Endothelial cell (in vitro differentiated cells): Measurements from ENCODE around the gene MYLIP. TPM values are rescaled to one million over a fixed set of nuclear protein-coding genes. Genes with fewer than 3 reads are reported as not detected.

ENCODE experiments used
- DNase-seq: peaks from one replicate; pipeline ENCODE4 v3.0.0; 2021; ENCODE audit warnings: low spot score
- H3K27ac Mint-ChIP-seq: one replicate; pipeline ENCODE4 v1.8.0; 2021; ENCODE audit warnings: mixed read lengths, inconsistent platforms; ENCODE audit not compliant: unreplicated experiment
- H3K27me3 Mint-ChIP-seq: one replicate; pipeline ENCODE4 v1.8.0; 2021; ENCODE audit warnings: mild to moderate bottlenecking, moderate library complexity, mixed read lengths, inconsistent platforms; ENCODE audit not compliant: unreplicated experiment
- H3K36me3 Mint-ChIP-seq: one replicate; pipeline ENCODE4 v1.8.0; 2021; ENCODE audit warnings: mild to moderate bottlenecking, low read depth, mixed read lengths, inconsistent platforms; ENCODE audit not compliant: unreplicated experiment
- H3K4me1 Mint-ChIP-seq: one replicate; pipeline ENCODE4 v1.8.0; 2021; ENCODE audit warnings: mild to moderate bottlenecking, mixed read lengths, inconsistent platforms; ENCODE audit not compliant: unreplicated experiment
- H3K4me3 Mint-ChIP-seq: one replicate; pipeline ENCODE4 v1.8.0; 2021; ENCODE audit warnings: mild to moderate bottlenecking, mixed read lengths, inconsistent platforms; ENCODE audit not compliant: unreplicated experiment
- H3K9me3 Mint-ChIP-seq: one replicate; pipeline ENCODE4 v1.8.0; 2021; ENCODE audit warnings: mixed read lengths, inconsistent platforms; ENCODE audit not compliant: unreplicated experiment
- CTCF ChIP-seq: fragments of 200-600 bp; sonication (generic); IDR thresholded peaks from one replicate; pipeline ENCODE4 v1.5.0; 2021; ENCODE audit warnings: antibody characterized with exemption; ENCODE audit not compliant: unreplicated experiment
- total RNA-seq: library from RNA; stranded (reverse); fragmentation: NEBNext Ultra II Directional; extraction: Animal tissue kit (Norgen Biotek cat#: 25700); gene quantifications from one replicate; pipeline ENCODE4 v1.2.1, GENCODE V29; 2021; ENCODE audit not compliant: unreplicated experiment

The MYLIP gene
- total RNA-seq, 1 donor from 2014 or later = 30.1 TPM

- no peak for DNase-seq
- Mint-ChIP-seq H3K27me3 (no peaks in the 10 kb centered on the region), H3K4me3 (no peak overlapping the region), H3K27ac (no peak overlapping the region), H3K9me3 (no peaks in the 10 kb centered on the region), H3K36me3 (no peaks in the 10 kb centered on the region), H3K4me1 (no peaks in the 10 kb centered on the region)
- TF ChIP-seq CTCF = no peak
Observed at GRCh38 chr6:16118825-16119224, 10.1 kb upstream of the MYLIP start.

- Mint-ChIP-seq H3K27me3 (no peaks in the 10 kb centered on the region), H3K4me3 (no peak overlapping the region), H3K9me3 (no peaks in the 10 kb centered on the region), H3K27ac (no peak overlapping the region), H3K4me1 (no peaks in the 10 kb centered on the region), H3K36me3 (no peaks in the 10 kb centered on the region)
- no peak for TF ChIP-seq CTCF
- no peak for DNase-seq
Observed at GRCh38 chr6:16121339-16121738, 7.5 kb upstream of the MYLIP start.

- Mint-ChIP-seq H3K4me1 (no peaks in the 10 kb centered on the region), H3K27me3 (peaks cover 1% of the 10 kb centered on the region), H3K27ac (no peak overlapping the region), H3K36me3 (no peaks in the 10 kb centered on the region), H3K9me3 (no peaks in the 10 kb centered on the region), H3K4me3 (no peak overlapping the region)
- no peak for TF ChIP-seq CTCF
- DNase-seq = no peak
Observed at GRCh38 chr6:16122197-16122596, 6.7 kb upstream of the MYLIP start.

- no peaks in the 10 kb centered on the region for H3K9me3 Mint-ChIP-seq
- DNase-seq = no peak
- H3K36me3 Mint-ChIP-seq = no peaks in the 10 kb centered on the region
- H3K27ac Mint-ChIP-seq = no peak overlapping the region
- no peaks in the 10 kb centered on the region for H3K4me1 Mint-ChIP-seq
- TF ChIP-seq CTCF = no peak
- no peak overlapping the region for H3K4me3 Mint-ChIP-seq
- peaks cover 5% of the 10 kb centered on the region for H3K27me3 Mint-ChIP-seq
Observed at GRCh38 chr6:16124198-16125180, 4.4 kb upstream of the MYLIP start.

- Mint-ChIP-seq H3K9me3 (no peaks in the 10 kb centered on the region), H3K4me3 (no peak overlapping the region), H3K27me3 (peaks cover 8% of the 10 kb centered on the region), H3K27ac (no peak overlapping the region), H3K4me1 (peaks cover 4% of the 10 kb centered on the region), H3K36me3 (no peaks in the 10 kb centered on the region)
- no peak for TF ChIP-seq CTCF
- DNase-seq = no peak
Observed at GRCh38 chr6:16126056-16126455, 2.8 kb upstream of the MYLIP start.
